Measurements from ENCODE around the gene YBX2. TPM values are rescaled to one million over a fixed set of nuclear protein-coding genes. Genes with fewer than 3 reads are reported as not detected.

Gene YBX2
- total RNA-seq, 1 donor from 2014 or later = 0.07 TPM

- no peak for DNase-seq (ENCODE audit: low read depth, low spot score)
Measured at GRCh38 chr17:7266784-7267183, 27.7 kb downstream of the YBX2 start.

- no peak for DNase-seq (ENCODE audit: low read depth, low spot score)
Measured at GRCh38 chr17:7263801-7264078, 30.7 kb downstream of the YBX2 start.

DNA sequence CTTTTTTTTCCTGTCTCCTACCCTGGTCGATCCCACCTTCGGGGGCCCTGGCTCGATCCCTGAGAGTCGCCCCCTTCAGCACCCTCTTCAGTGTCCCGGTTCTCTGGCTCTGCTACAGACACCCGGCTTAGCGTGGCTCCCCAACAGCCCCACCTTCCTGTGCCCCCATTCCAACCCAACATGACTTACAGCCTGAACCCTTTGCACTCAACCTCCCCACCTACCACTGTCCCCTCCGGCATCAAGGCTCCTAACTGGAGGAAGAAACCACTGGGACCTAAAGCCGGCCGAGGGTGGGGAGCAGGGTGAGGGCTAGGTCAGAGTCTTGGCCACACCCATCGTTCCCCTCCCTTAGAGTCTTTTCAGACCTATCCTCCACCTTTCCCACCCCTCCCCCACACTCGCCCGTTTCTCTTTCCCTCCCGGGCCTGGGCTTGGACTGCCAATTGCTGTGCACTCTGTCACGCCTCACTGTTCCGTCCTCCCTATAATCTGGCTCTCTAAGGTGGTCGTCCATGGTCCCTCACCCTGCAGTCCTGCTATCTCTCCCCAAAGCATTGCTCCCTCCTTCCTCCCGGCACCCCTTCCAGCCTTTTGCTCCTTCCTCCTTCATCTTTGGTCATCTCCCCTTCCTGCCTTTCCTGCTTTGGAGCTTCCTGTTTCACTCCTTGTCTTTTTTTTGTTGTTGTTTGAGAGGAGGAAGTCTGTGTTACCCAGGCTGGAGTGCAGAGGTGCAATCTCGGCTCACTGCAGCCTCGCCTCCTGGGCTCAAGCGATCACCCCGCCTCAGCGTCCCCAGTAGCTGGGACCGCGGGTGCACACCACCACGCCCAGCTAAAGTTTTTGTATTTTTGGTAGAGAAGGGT is 31.3 kb downstream of the YBX2 start:
- DNase-seq (ENCODE audit: low read depth, low spot score) = no peak

- DNase-seq (ENCODE audit: low read depth, low spot score) = no peak
Measured at GRCh38 chr17:7262192-7262934, 32.1 kb downstream of the YBX2 start, which contains the start of gene CLDN7. Gene CLDN7 (minus strand): TSS chr17:7262478. CDS start chr17:7262043, 435 bp downstream.

DNA sequence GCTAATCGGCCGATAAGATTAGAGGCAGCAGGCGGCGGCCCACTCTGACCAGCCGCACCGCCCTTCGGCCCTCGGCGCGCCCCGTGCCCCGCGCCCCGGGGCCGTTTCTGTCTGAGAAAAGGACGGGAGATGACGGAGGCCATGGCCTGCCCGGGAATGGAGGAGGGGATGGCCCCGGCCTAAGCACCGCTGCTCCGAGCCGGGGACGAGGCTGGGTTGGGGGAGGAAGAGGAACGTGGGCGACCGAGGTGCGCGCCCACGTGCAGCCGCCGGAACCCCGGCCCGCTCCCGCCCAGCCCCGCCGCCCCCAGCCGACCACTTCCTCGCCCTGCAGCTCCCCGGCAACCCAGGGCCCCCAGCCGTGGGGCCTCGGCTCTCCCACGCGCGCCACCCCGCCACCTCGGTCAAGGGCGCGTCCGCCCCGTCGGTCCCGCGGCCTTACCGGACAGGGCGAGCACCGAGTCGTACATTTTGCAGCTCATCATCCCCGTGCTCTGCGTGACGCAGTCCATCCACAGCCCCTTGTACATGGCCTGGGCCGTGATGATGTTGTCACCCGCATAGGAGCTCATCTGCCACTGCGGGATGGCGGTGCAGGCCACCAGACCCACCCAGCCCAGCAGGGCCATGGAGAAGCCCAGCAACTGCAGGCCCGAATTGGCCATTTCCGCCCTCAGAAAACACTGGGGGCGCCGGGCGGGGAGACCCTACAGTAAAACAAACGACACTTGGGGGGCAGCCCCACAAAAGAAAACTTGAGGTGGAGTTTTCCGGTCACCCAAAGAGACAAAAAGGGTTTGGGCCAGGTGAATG is 32.9 kb downstream of the YBX2 start:
- no peak for DNase-seq (ENCODE audit: low read depth, low spot score)

- no peak for DNase-seq (ENCODE audit: low read depth, low spot score)
Measured at GRCh38 chr17:7260651-7261378, 33.6 kb downstream of the YBX2 start.

- DNase-seq (ENCODE audit: low read depth, low spot score) = no peak
Measured at GRCh38 chr17:7260151-7260550, 34.3 kb downstream of the YBX2 start.

DNA sequence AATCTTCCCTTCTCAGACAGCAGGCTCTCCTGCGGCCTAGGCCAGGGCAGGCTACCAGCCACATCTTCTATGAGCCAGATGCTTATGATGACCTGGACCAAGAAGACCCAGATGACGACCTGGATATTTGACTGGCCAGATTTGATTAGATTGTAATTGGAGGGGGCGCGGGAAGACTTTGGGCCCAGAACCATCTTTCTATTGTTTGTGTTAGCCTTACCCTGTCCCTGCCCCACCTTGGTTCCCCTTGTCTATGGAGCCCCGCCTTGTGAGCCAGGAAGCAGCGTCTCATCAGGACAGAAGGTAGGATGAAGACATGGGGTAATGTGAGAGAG is 34.9 kb downstream of the YBX2 start:
- DNase-seq (ENCODE audit: low read depth, low spot score) = no peak

- DNase-seq (ENCODE audit: low read depth, low spot score) = no peak
Measured at GRCh38 chr17:7258731-7259554, 35.5 kb downstream of the YBX2 start.

- no peak for DNase-seq (ENCODE audit: low read depth, low spot score)
Measured at GRCh38 chr17:7256766-7257456, 37.5 kb downstream of the YBX2 start.

- no peak for DNase-seq (ENCODE audit: low read depth, low spot score)
Measured at GRCh38 chr17:7254511-7254910, 39.9 kb downstream of the YBX2 start.

DNA sequence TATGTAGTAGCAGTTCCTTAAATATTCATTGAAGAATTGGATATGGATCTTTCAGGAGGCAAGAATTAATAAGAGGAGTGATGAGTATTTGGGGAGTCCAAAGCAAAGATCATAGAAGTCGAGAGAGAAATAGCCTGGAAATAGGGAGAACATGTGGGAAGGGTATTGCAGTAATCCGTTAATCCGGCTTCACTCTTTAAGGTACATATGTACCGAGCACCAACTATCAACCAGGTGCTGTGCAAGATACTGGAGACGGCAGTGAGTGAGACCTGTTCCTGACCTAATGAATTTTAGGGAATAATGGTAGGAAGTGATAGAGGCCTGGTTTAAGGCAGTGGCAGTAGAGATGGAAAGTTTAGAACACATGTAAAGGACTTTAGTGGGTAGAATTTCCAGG is 41.4 kb downstream of the YBX2 start:
- DNase-seq (ENCODE audit: low read depth, low spot score) = no peak

DNA sequence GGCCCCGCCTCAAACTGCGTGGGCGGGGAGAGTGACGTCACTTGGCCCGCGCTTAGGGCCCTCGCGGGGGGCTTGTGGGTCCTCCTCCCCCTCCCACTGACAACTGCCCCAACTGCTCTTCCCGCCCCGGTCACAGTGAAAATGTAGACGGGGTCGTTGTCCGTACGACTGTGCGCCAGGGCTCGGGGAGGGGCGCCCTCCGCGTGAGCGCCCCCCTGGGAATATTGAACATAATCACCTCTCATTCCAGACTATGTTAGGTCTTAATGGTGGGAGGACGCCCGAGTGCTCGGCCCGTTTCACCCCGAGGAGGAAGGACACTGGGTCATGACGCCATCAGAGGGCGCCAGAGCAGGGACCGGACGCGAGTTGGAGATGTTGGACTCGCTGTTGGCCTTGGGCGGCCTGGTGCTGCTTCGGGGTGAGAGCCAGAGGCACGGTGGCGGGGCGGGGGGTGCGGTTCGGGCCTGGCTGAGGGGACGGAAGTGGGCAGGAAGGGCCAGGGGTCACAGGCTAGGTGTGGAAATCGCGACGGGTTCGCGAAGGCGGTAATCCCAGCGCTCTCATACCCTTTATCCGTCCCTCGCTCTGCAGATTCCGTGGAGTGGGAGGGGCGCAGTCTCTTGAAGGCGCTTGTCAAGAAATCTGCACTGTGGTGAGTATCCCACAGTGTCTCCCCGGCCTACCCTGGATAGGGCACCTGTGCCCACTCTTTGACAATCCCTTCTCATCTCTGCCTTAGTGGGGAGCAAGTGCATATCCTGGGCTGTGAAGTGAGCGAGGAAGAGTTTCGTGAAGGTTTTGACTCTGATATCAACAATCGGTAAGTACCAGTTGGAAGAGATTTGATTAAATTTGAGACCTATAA is 42.0 kb downstream of the YBX2 start, which contains the start of gene ELP5:
Gene ELP5 (plus strand): TSS at position 40 of the 868 bp plus-strand sequence. CDS start 336 bp downstream, at position 376.
- DNase-seq (ENCODE audit: low read depth, low spot score) = peak; percentile 82

- peak; percentile 98 for DNase-seq (ENCODE audit: low read depth, low spot score)
Measured at GRCh38 chr17:7251661-7252175, 42.7 kb downstream of the YBX2 start, which contains the start of gene CTDNEP1. Gene CTDNEP1 (minus strand): TSS chr17:7251734. CDS start chr17:7251296, 438 bp downstream.

DNA sequence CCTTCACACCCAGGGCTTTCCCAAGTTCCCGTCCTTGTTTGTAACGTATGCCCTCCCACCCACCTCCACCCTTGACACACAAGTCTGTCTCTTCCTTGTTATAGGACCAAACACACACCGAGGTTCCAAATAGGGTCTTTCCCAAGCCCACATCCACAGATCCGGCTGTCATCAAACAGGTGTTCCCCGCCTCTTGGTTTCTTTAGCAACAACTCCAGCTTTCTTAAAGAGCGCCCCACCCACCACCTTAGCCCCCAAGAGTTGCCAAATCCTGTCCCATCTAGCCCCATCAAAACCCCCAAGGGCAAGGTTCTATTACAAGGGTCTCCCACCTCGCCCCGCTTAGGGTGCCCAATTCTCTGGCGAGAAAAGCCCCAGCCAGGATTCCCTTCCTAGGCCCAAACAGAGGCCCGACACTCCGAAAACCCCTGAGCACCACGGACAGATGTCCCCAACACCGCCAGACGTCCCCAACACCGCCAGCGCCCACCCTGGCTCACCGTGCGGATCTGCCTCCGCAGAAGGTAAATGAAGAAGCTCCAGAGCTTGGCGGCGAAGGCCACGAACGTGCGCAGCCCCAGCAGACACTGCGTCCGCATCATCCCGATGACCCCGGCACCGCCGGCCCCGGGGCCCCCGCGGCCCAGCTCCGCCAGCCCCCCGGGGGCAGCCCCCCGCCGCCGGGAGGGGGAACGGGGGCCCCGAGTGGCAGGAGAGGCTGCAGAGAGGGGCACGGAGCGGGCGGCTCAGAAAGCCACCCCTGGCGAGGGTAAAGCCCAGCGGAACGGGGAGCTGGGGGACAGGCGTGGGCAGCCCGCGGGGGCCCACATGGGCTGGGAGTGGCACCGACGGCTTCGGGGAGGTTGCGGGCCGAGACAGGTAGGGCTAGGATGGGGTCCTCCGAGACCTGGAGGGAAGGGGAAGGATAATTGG is 43.5 kb downstream of the YBX2 start:
- DNase-seq (ENCODE audit: low read depth, low spot score) = no peak

DNA sequence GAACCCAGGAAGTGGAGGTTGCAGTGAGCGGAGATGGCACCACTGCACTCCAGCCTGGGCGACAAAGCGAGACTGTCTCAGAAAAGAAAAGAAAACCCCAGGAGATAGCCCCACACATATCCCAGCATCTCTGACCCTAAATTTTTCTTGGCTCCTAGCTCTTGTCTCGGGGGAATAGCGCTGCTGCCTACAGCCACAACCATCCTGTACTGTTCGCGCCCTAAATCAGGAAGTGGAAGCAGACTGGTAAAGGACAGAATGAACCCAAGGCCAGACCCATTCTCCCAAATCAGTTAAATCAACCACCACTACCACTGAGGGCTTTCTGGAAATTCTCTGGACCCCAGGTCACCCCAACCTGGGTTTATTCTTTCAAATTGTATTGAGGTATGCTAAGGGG is 44.6 kb downstream of the YBX2 start:
- no peak for DNase-seq (ENCODE audit: low read depth, low spot score)

- DNase-seq (ENCODE audit: low read depth, low spot score) = no peak
Measured at GRCh38 chr17:7249214-7249613, 45.2 kb downstream of the YBX2 start.
